Measurements from ENCODE around the gene GLG1.

DNA sequence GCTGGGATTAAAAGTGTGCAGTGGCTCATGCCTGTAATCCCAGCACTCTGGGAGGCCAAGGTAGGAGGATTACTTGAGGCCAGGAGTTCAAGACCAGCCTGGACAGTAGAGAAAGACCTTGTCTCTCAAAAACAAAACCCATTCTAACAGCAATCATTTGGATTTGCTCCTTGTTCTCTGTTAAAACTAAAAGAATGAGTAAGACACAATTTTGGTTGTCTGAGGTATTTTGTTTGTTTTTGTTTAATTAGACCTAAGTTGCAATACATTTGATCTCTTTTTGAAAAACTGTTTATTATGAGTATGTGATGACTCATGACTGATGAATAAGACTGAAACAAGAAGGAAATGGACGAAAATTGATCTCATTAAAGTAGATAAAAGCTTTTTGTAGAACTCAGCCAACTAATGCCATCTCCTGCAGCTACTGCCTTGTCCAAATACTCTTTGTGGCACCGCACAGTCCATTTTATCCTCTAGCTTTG lies 29.0 kb downstream of the GLG1 start:
- TF ChIP-seq, protein P1, sequence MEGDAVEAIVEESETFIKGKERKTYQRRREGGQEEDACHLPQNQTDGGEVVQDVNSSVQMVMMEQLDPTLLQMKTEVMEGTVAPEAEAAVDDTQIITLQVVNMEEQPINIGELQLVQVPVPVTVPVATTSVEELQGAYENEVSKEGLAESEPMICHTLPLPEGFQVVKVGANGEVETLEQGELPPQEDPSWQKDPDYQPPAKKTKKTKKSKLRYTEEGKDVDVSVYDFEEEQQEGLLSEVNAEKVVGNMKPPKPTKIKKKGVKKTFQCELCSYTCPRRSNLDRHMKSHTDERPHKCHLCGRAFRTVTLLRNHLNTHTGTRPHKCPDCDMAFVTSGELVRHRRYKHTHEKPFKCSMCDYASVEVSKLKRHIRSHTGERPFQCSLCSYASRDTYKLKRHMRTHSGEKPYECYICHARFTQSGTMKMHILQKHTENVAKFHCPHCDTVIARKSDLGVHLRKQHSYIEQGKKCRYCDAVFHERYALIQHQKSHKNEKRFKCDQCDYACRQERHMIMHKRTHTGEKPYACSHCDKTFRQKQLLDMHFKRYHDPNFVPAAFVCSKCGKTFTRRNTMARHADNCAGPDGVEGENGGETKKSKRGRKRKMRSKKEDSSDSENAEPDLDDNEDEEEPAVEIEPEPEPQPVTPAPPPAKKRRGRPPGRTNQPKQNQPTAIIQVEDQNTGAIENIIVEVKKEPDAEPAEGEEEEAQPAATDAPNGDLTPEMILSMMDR (IDR thresholded peaks at IDR 0.05): no peak
- no peak for TF ChIP-seq POLR2A (IDR thresholded peaks at IDR 0.05)
